OCI-LY3 (cell line): ENCODE results near the gene USP22.

Source experiments
- H2AFZ ChIP-seq: fragments of 200-600, 300-600 bp; shearing (Covaris generic); 2 replicates; pipeline ENCODE4 v1.6.0; 2014; ENCODE audit warnings: antibody characterized with exemption, low read depth, low read length
- H3K27ac ChIP-seq: fragments of 200-600, 300-600 bp; sonication (generic); 2 replicates; pipeline ENCODE4 v1.5.1; 2014; ENCODE audit warnings: mild to moderate bottlenecking, low read length, moderate library complexity, mixed read lengths
- H3K27me3 ChIP-seq: fragments of 200-600, 300-600 bp; sonication (generic); 2 replicates; pipeline ENCODE4 v1.6.1; 2014; ENCODE audit warnings: low read depth, low read length, mixed read lengths
- H3K36me3 ChIP-seq: fragments of 200-600, 300-600 bp; sonication (generic); replicated peaks from 2 replicates; pipeline ENCODE3; 2014; ENCODE audit warnings: low read depth, low read length, mixed read lengths
- H3K4me1 ChIP-seq: fragments of 300-600, 200-600 bp; sonication (generic); 2 replicates; pipeline ENCODE4 v1.6.1; 2014; ENCODE audit warnings: low read length, mixed read lengths
- H3K4me2 ChIP-seq: fragments of 200-600, 300-600 bp; sonication (generic); 2 replicates; pipeline ENCODE4 v1.6.1; 2014; ENCODE audit warnings: low read length, mixed read lengths
- H3K4me3 ChIP-seq: fragments of 300-600, 200-600 bp; sonication (generic); 2 replicates; pipeline ENCODE4 v1.5.1; 2014; ENCODE audit warnings: antibody characterized with exemption, mild to moderate bottlenecking, low read length, moderate library complexity
- H3K79me2 ChIP-seq: fragments of 300-600, 200-600 bp; shearing (Covaris generic); 2 replicates; pipeline ENCODE4 v1.6.1; 2014; ENCODE audit warnings: mild to moderate bottlenecking, low read length, mixed read lengths
- H3K9ac ChIP-seq: fragments of 300-600, 200-600 bp; shearing (Covaris generic); 2 replicates; pipeline ENCODE4 v1.6.0; 2014; ENCODE audit warnings: mild to moderate bottlenecking, low read length, moderate library complexity
- H3K9me3 ChIP-seq: fragments of 200-600, 300-600 bp; shearing (Covaris generic); 2 replicates; pipeline ENCODE4 v1.6.1; 2014; ENCODE audit warnings: low read length, mixed read lengths; ENCODE audit not compliant: insufficient read depth
- H4K20me1 ChIP-seq: fragments of 200-600, 300-600 bp; sonication (generic); 2 replicates; pipeline ENCODE4 v1.6.1; 2016; ENCODE audit warnings: low read length, mixed read lengths; ENCODE audit not compliant: insufficient read depth
- EZH2phosphoT487 ChIP-seq: fragments of 200-600 bp; shearing (Covaris generic); IDR thresholded peaks from 2 replicates; pipeline ENCODE4 v1.6.1; 2018; ENCODE audit warnings: antibody characterized with exemption, mixed run types, low read depth
- TF ChIP-seq, protein P1 (sequence below): fragments of 200-600, 300-600 bp; sonication (generic); IDR thresholded peaks from 2 replicates; pipeline ENCODE4 v1.5.1; 2014; ENCODE audit warnings: antibody characterized with exemption, low read length, low read depth

Gene USP22

DNA sequence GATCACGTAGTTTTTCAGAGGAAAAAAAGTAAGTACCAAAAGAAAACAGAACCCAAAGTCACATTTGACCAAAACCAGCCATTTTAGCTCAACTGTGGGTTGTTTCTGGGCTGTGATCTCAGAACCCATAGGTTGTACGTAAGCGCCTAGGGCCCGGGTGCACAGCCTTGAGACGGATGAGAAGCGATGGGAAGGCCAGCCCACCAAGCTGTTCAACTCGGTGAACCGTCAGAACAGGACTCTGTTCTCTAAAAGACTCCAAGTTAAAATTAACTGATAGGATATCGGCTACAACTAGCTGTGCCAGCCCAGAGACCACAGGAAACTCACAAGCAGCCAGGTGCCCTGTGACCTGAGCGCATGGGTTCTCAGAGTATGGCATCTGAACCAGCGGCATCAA is 28.3 kb downstream of the USP22 start:
- Histone ChIP-seq H2AFZ (no peak overlapping the region), H3K36me3 (no peaks in the 10 kb centered on the region), H3K27me3 (no peaks in the 10 kb centered on the region), H3K27ac (no peak overlapping the region), H3K9ac (no peak overlapping the region), H3K4me2 (no peak overlapping the region), H3K9me3 (no peaks in the 10 kb centered on the region), H3K79me2 (no peaks in the 10 kb centered on the region), H3K4me1 (no peaks in the 10 kb centered on the region), H4K20me1 (no peaks in the 10 kb centered on the region), H3K4me3 (no peak overlapping the region)
- TF ChIP-seq, protein P1, sequence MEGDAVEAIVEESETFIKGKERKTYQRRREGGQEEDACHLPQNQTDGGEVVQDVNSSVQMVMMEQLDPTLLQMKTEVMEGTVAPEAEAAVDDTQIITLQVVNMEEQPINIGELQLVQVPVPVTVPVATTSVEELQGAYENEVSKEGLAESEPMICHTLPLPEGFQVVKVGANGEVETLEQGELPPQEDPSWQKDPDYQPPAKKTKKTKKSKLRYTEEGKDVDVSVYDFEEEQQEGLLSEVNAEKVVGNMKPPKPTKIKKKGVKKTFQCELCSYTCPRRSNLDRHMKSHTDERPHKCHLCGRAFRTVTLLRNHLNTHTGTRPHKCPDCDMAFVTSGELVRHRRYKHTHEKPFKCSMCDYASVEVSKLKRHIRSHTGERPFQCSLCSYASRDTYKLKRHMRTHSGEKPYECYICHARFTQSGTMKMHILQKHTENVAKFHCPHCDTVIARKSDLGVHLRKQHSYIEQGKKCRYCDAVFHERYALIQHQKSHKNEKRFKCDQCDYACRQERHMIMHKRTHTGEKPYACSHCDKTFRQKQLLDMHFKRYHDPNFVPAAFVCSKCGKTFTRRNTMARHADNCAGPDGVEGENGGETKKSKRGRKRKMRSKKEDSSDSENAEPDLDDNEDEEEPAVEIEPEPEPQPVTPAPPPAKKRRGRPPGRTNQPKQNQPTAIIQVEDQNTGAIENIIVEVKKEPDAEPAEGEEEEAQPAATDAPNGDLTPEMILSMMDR, result no peak
- no peak for TF ChIP-seq EZH2phosphoT487

DNA sequence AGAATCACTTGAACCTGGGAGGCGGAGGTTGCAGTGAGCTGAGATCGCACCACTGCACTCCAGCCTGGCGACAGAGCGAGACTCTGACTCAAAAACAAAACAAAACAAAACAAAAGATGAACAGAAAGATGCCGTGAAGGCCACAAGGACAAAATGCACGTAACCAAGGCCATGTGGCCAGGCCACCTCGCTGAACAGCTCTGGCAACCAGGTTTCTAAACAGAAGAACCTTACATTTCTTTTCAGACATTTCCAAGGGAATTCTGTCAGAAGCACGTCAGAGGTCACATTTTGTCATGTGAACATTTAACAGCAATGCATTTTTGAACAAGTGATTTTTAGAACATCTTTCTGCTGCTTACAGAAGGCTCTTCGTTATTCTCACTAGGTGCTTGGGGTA is 28.8 kb downstream of the USP22 start:
- no peak for TF ChIP-seq EZH2phosphoT487
- TF ChIP-seq, protein P1, result no peak
- Histone ChIP-seq H3K4me2 (no peak overlapping the region), H3K79me2 (no peaks in the 10 kb centered on the region), H3K27ac (no peak overlapping the region), H3K4me3 (no peak overlapping the region), H3K9ac (no peak overlapping the region), H4K20me1 (no peaks in the 10 kb centered on the region), H2AFZ (no peak overlapping the region), H3K9me3 (no peaks in the 10 kb centered on the region), H3K36me3 (no peaks in the 10 kb centered on the region), H3K27me3 (no peaks in the 10 kb centered on the region), H3K4me1 (no peaks in the 10 kb centered on the region)

DNA sequence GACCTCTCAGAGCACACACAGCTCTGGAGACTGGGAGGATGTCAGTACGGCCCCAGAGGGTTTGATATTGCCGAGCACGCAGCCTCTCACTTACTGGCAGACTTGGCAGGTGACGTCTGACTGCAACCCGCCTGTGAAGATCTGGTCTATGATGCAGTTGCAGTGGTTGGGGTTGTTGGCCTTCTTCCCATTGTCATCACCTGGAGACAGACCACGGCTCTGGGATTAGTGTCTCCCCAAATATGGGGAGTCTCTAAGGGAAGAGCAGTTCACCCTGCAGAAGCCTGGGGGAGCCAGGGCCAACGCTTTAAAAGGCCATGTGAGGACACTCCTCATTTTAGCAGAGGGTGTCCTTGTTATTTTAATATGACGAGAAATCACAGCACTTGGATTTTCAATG is 30.1 kb downstream of the USP22 start:
- H3K9ac ChIP-seq, result no peak overlapping the region
- no peak overlapping the region for H2AFZ ChIP-seq
- H3K27ac ChIP-seq, result no peak overlapping the region
- H3K79me2 ChIP-seq, result no peaks in the 10 kb centered on the region
- no peak overlapping the region for H3K4me3 ChIP-seq
- TF ChIP-seq, protein P1, result no peak
- TF ChIP-seq EZH2phosphoT487, result no peak
- H3K27me3 ChIP-seq, result no peaks in the 10 kb centered on the region
- H3K4me1 ChIP-seq, result no peaks in the 10 kb centered on the region
- no peaks in the 10 kb centered on the region for H3K9me3 ChIP-seq
- no peak overlapping the region for H3K4me2 ChIP-seq
- no peaks in the 10 kb centered on the region for H3K36me3 ChIP-seq
- H4K20me1 ChIP-seq, result no peaks in the 10 kb centered on the region

DNA sequence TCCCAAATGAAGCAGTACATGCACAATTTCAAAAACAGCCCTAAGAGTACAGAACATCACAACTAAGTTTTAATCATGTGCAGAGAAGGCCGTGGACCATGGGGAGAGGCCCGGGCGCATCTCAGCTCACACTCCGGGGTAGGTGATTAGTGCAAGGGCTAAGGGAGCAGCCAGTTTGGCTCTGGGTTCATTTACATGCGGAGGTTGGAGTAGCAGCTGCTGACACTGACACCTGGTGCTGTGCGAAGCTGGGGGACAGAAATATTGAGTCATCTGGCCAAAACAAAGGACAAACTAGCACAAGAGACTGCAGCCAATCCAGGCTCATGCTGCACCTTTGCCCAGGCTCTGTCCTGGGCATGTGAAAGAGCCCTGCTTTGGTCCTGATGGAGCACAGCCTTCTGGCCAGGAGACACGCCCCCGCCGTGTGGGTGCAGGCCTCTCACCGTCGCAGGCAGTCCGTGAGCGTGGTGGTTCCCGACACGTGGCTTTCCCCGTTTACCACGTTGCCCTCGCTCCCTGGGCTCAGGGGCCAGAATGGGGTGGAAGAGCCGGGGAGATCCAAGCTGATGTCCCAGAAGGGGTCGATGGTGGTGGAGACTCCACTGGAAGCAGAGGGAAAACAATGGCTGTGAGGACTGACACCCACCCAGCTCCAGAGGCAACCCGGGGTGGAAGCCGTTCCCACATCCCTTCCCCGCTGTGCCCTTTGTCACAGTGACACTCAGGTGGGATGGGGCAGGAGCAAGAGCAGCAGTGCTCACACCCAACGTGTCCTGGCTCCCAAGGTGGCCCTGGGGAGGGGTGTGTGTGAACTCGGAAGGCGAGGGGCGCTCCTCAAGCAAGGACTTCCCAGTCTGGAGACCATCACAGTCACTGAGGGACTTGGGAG is 31.9 kb downstream of the USP22 start:
- Histone ChIP-seq H3K36me3 (no peaks in the 10 kb centered on the region), H3K9me3 (no peaks in the 10 kb centered on the region), H3K9ac (no peak overlapping the region), H3K4me1 (no peaks in the 10 kb centered on the region), H3K4me3 (no peak overlapping the region), H3K79me2 (no peaks in the 10 kb centered on the region), H3K27ac (no peak overlapping the region), H2AFZ (no peak overlapping the region), H3K4me2 (no peak overlapping the region), H4K20me1 (no peaks in the 10 kb centered on the region), H3K27me3 (no peaks in the 10 kb centered on the region)
- TF ChIP-seq, protein P1, result no peak
- TF ChIP-seq EZH2phosphoT487, result no peak
